Sigmoid colon (tissue), 3 donors: ENCODE results near the gene LRCH1.

Experiments used
- CTCF ChIP-seq, 4 experiments: fragments of 450-650 bp in 3 of 4; fragments of 200-600 bp in 1 of 4; IDR thresholded peaks; one replicate each; pipeline ENCODE4 v1.5.1; 2016 to 2019; ENCODE audit warnings: antibody characterized with exemption in 4 of 4, mild to moderate bottlenecking in 3 of 4, moderate library complexity in 2 of 4
- POLR2A ChIP-seq, 2 donors: fragments of 450-650 bp; IDR thresholded peaks; one replicate each; pipeline ENCODE4 v1.6.1; 2016; ENCODE audit warnings: antibody characterized with exemption in 2 of 2, mild to moderate bottlenecking in 2 of 2, moderate library complexity in 2 of 2

GRCh38 chr13:46643165-46643777, 90.3 kb downstream of the LRCH1 start:
- TF ChIP-seq CTCF (IDR thresholded peaks at IDR 0.05): no peak
- no peak for TF ChIP-seq POLR2A (IDR thresholded peaks at IDR 0.05)
